GM19463 (cell line): ENCODE results near the gene OTOG.
A peak's percentile ranks its signal among the peaks of the same experiment; 100 is the strongest.

Source experiments
- ATAC-seq: cut with Tn5 transposase; IDR thresholded peaks from one replicate; pipeline ENCODE4 v1.9.1; 2021; ENCODE audit warnings: mild to moderate bottlenecking, moderate library complexity; ENCODE audit not compliant: unreplicated experiment

OTOG gene

GRCh38 chr11:17581036-17581731 lies 34.1 kb downstream of the OTOG start:
- no peak for ATAC-seq

- ATAC-seq, result no peak
Observed at GRCh38 chr11:17581732-17582053, 34.6 kb downstream of the OTOG start.

- ATAC-seq, result no peak
Observed at GRCh38 chr11:17585911-17586695, 39.0 kb downstream of the OTOG start.

GRCh38 chr11:17588166-17588565 lies 41.1 kb downstream of the OTOG start:
- ATAC-seq, result no peak

GRCh38 chr11:17588721-17589120 lies 41.7 kb downstream of the OTOG start:
- no peak for ATAC-seq

- ATAC-seq, result no peak
Observed at GRCh38 chr11:17590463-17590862, 43.4 kb downstream of the OTOG start.

GRCh38 chr11:17591293-17591692 lies 44.2 kb downstream of the OTOG start:
- ATAC-seq, result no peak

GRCh38 chr11:17593466-17594245 lies 46.6 kb downstream of the OTOG start:
- no peak for ATAC-seq

- ATAC-seq, result no peak
Observed at GRCh38 chr11:17594686-17595192, 47.7 kb downstream of the OTOG start.

GRCh38 chr11:17595526-17596309 lies 48.7 kb downstream of the OTOG start:
- ATAC-seq, result no peak

- no peak for ATAC-seq
Observed at GRCh38 chr11:17596310-17596669, 49.2 kb downstream of the OTOG start.

- no peak for ATAC-seq
Observed at GRCh38 chr11:17596711-17597110, 49.7 kb downstream of the OTOG start.

GRCh38 chr11:17597770-17598169 lies 50.7 kb downstream of the OTOG start:
- ATAC-seq, result no peak

- ATAC-seq, result peak; percentile 93
Observed at GRCh38 chr11:17598700-17599459, 51.8 kb downstream of the OTOG start.

GRCh38 chr11:17599460-17599925 lies 52.4 kb downstream of the OTOG start:
- no peak for ATAC-seq

- no peak for ATAC-seq
Observed at GRCh38 chr11:17600316-17601255, 53.5 kb downstream of the OTOG start.

- no peak for ATAC-seq
Observed at GRCh38 chr11:17601256-17601671, 54.2 kb downstream of the OTOG start.

- no peak for ATAC-seq
Observed at GRCh38 chr11:17601676-17602075, 54.6 kb downstream of the OTOG start.
